HG02840 (cell line): ENCODE measurements around the gene ACACB.

Experiments
- ATAC-seq: cut with Tn5 transposase; IDR thresholded peaks from one replicate; pipeline ENCODE4 v1.9.1; 2021; ENCODE audit warnings: mild to moderate bottlenecking, moderate library complexity, moderate number of reproducible peaks; ENCODE audit not compliant: unreplicated experiment, low FRiP score

The ACACB gene

GRCh38 chr12:109247831-109248654, 131.7 kb downstream of the ACACB start:
- no peak for ATAC-seq

DNA sequence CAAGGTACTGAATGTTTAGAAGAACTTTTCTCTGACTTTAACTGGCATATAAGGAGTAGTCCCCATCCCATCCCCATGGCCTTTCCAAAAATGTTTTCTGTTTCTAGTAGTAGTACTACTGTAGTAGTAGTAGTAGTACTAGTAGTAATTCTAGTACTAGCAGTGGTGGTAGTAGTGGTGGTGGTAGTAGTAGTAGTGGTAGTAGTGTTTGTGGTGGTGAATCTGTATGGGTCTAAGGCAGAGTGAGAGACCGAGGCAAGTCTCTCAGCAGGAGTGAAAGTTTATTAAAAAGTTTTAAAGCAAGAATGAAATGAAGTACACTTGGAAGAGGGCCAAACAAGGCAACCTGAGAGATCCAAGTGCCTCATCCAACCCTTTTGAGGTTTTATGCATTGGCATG, 134.1 kb downstream of the ACACB start:
- no peak for ATAC-seq

GRCh38 chr12:109252799-109253198, 136.4 kb downstream of the ACACB start:
- ATAC-seq: no peak

- no peak for ATAC-seq
These were observed 137.6 kb downstream of the ACACB start for GRCh38 chr12:109253913-109254544.

- ATAC-seq: no peak
These were observed 139.0 kb downstream of the ACACB start for GRCh38 chr12:109255377-109255776.

GRCh38 chr12:109256011-109256410, 139.6 kb downstream of the ACACB start:
- no peak for ATAC-seq

DNA sequence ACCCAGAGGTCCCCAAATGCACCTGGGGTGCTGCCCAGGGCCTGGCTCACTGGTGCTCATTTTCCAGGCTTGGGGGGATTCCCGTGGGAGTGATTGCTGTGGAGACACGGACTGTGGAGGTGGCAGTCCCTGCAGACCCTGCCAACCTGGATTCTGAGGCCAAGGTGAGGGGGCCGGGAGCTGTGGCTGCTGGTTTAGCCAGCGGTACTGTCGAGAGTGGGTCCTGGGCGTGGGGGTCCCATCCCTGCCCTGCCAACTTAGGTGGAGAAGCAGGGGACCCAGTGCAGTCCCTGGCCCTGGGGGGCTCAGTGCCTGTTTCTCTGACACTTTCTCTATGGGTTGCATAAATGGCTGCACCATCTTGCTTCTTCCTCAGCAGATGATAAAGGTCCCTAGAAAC, 141.8 kb downstream of the ACACB start:
- no peak for ATAC-seq

DNA sequence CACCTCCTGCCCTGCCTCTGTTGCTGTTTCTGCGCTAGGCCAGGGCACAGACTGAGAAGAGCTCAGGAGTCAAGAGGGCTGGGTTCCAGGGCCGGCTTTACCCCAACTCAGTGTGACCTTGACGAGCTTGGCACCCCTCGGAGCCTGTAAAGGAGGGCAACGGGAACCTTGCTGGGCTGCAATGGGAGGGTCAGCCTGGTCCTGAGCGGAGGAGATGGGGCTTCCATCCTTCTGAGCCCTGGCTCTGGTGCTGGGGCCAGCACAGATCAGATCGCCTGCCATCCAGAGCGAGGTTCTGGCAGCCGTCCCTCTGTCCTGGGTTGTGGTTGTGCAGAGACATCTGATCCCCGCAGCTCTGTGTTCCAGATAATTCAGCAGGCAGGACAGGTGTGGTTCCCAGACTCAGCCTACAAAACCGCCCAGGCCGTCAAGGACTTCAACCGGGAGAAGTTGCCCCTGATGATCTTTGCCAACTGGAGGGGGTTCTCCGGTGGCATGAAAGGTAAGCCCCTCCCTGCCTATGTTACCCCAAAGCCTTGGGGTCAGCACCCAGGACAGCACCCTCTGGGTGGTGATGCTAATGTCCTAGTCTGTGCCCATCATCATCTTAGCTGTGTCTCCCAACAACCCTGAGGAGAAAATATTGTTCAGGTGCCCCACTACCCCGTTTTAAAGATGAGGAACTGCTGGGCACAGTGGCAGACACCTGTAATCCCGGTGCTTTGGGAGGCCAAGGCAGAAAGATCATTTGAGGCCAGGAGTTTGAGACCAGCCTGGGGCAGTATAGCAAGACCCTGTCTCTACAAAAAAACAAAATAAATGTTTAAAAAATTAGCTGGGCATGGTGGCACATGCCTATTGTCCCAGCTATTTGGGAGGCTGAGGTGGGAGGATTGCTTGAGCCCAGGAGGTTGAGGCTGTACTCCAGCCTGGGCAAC, 142.5 kb downstream of the ACACB start:
- no peak for ATAC-seq

GRCh38 chr12:109259545-109259895, 143.1 kb downstream of the ACACB start:
- no peak for ATAC-seq

- no peak for ATAC-seq
These were observed 144.7 kb downstream of the ACACB start for GRCh38 chr12:109261087-109261486.

DNA sequence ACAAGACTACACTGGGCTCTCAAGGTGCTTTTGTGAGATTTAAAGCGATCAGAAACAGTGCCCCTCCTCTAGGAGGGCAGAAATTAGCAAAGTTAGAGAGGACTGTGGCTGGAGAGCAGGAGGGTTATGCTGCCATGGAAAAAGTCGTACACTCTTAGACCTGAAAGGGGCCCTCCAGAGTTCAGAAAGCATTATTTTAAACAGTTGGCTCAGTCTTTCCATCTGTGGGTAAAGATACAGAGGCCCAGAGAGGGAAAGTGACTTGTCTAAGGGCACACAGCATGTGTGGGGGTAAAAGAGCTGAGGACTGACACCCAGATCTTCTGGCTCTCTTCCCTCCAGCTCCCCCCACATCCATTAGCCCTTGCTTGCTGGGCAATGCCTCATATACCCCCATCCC, 145.6 kb downstream of the ACACB start:
- no peak for ATAC-seq

DNA sequence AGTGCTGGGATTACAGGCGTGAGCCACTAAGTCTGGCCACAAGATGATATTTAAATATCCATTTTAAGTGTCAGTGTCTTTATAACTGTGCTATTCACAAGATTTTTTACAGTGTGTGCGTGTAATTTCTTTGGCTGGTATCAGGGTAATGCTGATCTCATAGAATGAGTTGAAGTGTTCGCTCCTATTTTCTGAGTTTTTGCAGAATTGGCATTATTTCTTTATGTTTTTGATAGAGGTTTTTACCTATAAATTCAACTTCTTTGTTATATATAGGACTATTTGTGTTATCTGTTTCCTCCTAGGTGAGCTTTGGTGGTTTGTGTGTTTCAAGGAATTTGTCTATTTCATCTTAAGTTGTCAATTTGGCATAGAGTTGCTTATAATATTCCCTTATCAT, 147.1 kb downstream of the ACACB start:
- no peak for ATAC-seq

GRCh38 chr12:109264095-109264942, 147.9 kb downstream of the ACACB start:
- ATAC-seq: no peak

DNA sequence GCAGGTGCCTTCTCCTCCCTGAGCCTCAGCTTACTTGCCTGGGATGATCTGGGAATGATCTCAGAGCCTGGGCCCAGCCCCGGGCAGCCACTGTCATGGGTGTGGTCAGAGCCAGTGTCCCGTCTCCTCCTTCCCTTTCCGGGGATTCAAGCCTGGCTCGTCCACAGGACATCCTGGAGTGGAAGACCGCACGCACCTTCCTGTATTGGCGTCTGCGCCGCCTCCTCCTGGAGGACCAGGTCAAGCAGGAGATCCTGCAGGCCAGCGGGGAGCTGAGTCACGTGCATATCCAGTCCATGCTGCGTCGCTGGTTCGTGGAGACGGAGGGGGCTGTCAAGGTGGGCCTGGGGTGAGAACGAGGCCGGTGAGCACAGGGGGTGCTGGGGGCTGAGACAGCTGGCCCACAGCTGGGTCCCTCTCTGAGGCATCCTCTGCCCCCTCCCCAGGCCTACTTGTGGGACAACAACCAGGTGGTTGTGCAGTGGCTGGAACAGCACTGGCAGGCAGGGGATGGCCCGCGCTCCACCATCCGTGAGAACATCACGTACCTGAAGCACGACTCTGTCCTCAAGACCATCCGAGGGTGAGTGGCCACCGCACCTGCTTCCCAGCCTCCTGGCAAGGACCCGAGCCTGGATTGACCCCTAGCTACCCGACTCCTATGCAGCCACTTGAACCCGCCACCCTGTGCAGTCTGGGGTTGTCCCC, 148.7 kb downstream of the ACACB start:
- ATAC-seq: no peak

DNA sequence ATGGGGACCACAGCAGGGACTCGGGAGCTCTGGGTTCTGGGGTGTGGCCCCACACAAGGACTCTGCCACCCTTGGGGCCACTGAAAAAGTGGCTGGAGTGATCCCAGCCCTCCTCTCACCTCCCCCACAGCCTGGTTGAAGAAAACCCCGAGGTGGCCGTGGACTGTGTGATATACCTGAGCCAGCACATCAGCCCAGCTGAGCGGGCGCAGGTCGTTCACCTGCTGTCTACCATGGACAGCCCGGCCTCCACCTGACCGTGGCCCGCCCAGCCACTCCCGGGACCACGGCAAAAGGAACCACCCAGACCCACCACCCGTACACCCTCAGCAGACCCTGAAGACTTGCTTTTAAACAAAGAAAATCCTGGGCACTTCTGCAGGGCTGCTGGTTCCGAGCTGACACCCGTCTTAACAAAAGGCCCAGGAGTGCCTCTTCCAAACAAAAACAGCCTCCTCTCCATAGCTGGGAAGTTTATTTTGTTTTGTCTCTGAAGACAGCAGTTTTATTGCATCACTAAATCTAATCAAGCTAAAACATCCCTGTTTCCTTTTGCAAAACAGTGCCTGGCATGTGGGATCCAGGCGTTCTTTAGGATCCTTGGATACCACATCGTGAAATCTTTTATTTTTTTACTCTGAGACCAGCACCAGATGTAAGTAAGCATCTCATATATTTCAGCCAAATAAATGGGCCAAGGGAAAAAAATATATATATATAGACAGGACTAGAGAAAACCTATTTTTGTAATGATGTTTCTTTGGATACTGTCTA, 149.9 kb downstream of the ACACB start:
- ATAC-seq: no peak

DNA sequence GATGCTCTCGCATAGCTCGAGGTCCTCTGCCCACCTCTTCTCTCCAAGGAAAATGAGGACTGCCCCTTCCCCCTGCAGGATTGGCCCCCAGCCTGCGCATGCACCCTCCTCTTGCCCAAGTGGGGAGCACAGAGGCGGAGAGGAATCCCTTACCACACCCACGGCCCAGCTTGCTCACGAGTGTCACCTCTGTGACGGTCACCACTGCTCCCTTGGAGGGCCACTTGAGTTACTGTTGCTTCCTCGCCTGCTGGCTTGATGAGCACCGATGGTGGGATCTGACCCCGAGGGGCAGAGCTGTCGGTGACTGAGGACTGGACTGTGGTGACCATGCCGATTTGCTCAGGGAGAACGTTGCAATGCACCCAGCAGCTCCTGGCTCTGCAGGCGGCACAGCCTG, 151.0 kb downstream of the ACACB start:
- no peak for ATAC-seq

- no peak for ATAC-seq
These were observed 152.5 kb downstream of the ACACB start for GRCh38 chr12:109268896-109269295.

- no peak for ATAC-seq
These were observed 153.0 kb downstream of the ACACB start for GRCh38 chr12:109269428-109269827.

DNA sequence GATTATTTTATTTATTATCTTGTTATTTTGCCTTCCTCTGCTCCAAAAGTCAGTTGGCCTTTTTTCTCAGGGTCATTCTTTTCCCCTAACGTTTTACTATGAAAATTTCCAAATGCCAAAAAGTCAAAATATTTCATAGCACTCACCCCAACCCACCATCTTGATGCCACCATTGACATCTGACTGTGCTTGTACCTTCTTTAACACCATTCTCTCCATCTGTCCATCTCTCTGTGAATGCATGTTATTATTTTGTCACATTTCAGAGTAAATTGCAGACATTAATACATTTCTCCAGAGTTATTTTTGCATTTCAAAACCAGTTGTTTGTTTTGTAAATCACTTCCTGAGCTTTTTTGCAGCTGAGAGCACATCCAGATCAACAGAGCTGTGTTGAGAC, 154.1 kb downstream of the ACACB start:
- no peak for ATAC-seq
